Sigmoid colon (tissue), 7 donors: Measurements from ENCODE around the gene DAGLB. TPM values are rescaled to one million over a fixed set of nuclear protein-coding genes. Genes with fewer than 3 reads are reported as not detected.

ENCODE experiments used
- DNase-seq: peaks from one replicate; pipeline ENCODE4 v3.0.0-alpha.2; 2019
- H3K27ac ChIP-seq, 4 donors: fragments of 200-600 bp; sonication (generic); one replicate each; pipeline ENCODE4 v1.5.1; 2016 to 2019; ENCODE audit warnings: mild to moderate bottlenecking in 1 of 4
- H3K27me3 ChIP-seq, 3 donors: fragments of 200-600 bp; sonication (generic); one replicate each; pipeline ENCODE4 v1.5.1; 2019; ENCODE audit warnings: mild to moderate bottlenecking in 1 of 3
- H3K36me3 ChIP-seq, 4 donors: fragments of 200-600 bp; sonication (generic); one replicate each; pipeline ENCODE4 v1.5.1; 2016 to 2019
- H3K4me1 ChIP-seq, 4 donors: fragments of 200-600 bp; sonication (generic); one replicate each; pipeline ENCODE4 v1.5.1; 2017 to 2019
- H3K4me3 ChIP-seq, 4 donors: fragments of 200-600 bp; sonication (generic); one replicate each; pipeline ENCODE4 v1.5.1; 2017 to 2019; ENCODE audit warnings: mild to moderate bottlenecking in 2 of 4, moderate library complexity in 1 of 4
- H3K9me3 ChIP-seq, 4 donors: fragments of 200-600 bp in 3 of 4; sonication (generic) in 3 of 4; one replicate each; pipeline versions ENCODE4 v1.5.1 to v1.6.1; 2013 to 2019
- EP300 ChIP-seq, 4 donors: sonication (generic); formaldehyde crosslinking; IDR thresholded peaks; one replicate each; pipeline ENCODE4 v1.6.1; 2017; ENCODE audit warnings: antibody characterized with exemption in 4 of 4
- POLR2A ChIP-seq, 2 donors: fragments of 450-650 bp; IDR thresholded peaks; one replicate each; pipeline ENCODE4 v1.6.1; 2016; ENCODE audit warnings: antibody characterized with exemption in 2 of 2, mild to moderate bottlenecking in 2 of 2, moderate library complexity in 2 of 2
- POLR2AphosphoS5 ChIP-seq, 4 donors: sonication (generic); formaldehyde crosslinking; IDR thresholded peaks; one replicate each; pipeline ENCODE4 v1.6.1; 2017; ENCODE audit warnings: antibody characterized with exemption in 4 of 4
- WGBS, 2 donors: extraction: QIAGEN DNeasy Blood & Tissue Kit; methylation state at CpG; one replicate each; pipeline ENCODE4 v1.1.7; 2013; 5-methylcytosine and 5-hydroxymethylcytosine counted together
- intact Hi-C: fragments of 100-400 bp; cut with DNase I; formaldehyde crosslinking; loops from one replicate; pipeline ENCODE4 v1.15.1; 2023
- polyA plus RNA-seq, 3 donors: library from polyadenylated mRNA; stranded (reverse); fragments of 200-250 nt; gene quantifications; one replicate each; pipeline ENCODE4 v1.2.3, GENCODE V29; 2013
- total RNA-seq, 4 donors: library from RNA; depleted of rRNA; stranded (reverse); fragments of >200 nt; gene quantifications; one replicate each; pipeline ENCODE4 v1.1.0, GENCODE V29; 2016
- TF ChIP-seq, protein P1 (sequence below), 4 experiments: fragments of 450-650 bp in 3 of 4; fragments of 200-600 bp in 1 of 4; IDR thresholded peaks; one replicate each; pipeline ENCODE4 v1.5.1; 2016 to 2019; ENCODE audit warnings: antibody characterized with exemption in 4 of 4, mild to moderate bottlenecking in 3 of 4, moderate library complexity in 2 of 4
- donor health status: healthy with polysubstance abuse.
- donor health status: Bipolar disorder and iron deficiency.
- donor health status: healthy.

DAGLB gene
- total and polyA plus RNA-seq, 7 donors = 3.0 to 11.7 (median 7.7) TPM

DNA sequence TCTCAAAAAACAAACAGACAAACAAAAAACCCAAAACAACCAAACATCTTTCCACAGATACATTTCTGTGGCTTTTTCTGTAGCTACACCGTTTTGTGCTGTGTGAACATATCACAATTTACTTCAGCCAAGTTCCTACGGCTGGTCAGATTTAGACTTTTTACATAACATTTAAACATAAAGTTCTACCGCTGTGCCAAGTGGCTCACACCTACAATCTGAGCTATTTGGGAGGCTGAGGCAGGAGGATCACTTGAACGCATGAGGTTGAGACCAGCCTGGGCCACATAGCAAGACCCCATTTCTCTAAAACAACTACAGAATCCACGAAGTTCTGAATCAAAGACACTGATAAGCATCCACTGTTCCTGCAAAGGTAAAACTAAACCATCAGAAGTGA, 30.3 kb downstream of the DAGLB start:
- intact Hi-C loops = no loop called here
- Histone ChIP-seq H3K9me3 (no peaks in the 10 kb centered on the region), H3K4me3 (no peak overlapping the region), H3K4me1 (no peaks in the 10 kb centered on the region), H3K36me3 (peaks cover 22 to 79% (median 29%) of the 10 kb centered on the region in 4 donors), H3K27me3 (no peaks in the 10 kb centered on the region), H3K27ac (no peak overlapping the region)
- TF ChIP-seq POLR2AphosphoS5 (IDR thresholded peaks at IDR 0.05) (no peak), POLR2A (IDR thresholded peaks at IDR 0.05) (no peak), EP300 (IDR thresholded peaks at IDR 0.05) (no peak)
- TF ChIP-seq, protein P1, sequence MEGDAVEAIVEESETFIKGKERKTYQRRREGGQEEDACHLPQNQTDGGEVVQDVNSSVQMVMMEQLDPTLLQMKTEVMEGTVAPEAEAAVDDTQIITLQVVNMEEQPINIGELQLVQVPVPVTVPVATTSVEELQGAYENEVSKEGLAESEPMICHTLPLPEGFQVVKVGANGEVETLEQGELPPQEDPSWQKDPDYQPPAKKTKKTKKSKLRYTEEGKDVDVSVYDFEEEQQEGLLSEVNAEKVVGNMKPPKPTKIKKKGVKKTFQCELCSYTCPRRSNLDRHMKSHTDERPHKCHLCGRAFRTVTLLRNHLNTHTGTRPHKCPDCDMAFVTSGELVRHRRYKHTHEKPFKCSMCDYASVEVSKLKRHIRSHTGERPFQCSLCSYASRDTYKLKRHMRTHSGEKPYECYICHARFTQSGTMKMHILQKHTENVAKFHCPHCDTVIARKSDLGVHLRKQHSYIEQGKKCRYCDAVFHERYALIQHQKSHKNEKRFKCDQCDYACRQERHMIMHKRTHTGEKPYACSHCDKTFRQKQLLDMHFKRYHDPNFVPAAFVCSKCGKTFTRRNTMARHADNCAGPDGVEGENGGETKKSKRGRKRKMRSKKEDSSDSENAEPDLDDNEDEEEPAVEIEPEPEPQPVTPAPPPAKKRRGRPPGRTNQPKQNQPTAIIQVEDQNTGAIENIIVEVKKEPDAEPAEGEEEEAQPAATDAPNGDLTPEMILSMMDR (IDR thresholded peaks at IDR 0.05) = no peak
- 95 to 96% methylated on average over 5 of the region's 5 CpGs for WGBS, 2 donors
- no peak for DNase-seq

DNA sequence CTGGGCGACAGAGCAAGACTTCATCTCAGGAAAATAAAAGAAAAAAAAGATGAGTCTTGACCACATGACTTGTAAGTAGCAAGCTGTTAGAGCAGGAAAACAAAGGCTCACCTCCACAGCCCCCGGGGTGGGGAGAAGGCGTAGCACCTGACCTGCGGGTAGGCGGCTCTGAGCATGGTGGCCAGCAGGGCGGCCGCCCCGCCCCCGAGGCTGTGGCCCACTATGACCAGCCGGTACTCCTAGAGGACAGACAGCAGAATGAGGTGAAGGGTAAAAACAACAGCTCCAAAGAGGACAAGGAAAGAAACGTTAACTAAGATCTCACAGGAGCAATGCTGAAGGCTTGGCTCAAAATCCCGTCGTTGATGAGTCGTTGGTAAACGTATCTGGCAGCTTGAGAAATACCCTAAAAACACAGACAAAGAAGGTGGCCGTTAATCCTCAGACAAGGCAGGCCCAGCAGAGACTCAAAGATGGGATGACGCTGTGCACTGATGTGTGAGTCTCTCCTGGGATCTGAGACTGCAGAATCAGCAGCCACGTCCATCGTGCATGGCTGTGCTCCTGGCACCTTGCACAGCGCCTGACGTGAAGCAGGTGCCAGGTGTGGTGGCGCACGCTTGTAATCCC, 31.1 kb downstream of the DAGLB start:
- DNase-seq = no peak
- Histone ChIP-seq H3K36me3 (peaks cover 25 to 79% (median 34%) of the 10 kb centered on the region in 4 donors), H3K27ac (no peak overlapping the region), H3K4me1 (no peaks in the 10 kb centered on the region), H3K4me3 (no peak overlapping the region), H3K27me3 (no peaks in the 10 kb centered on the region), H3K9me3 (no peaks in the 10 kb centered on the region)
- intact Hi-C loops = no loop called here
- no peak for TF ChIP-seq POLR2A (IDR thresholded peaks at IDR 0.05)
- 84 to 91% methylated on average over 23 of the region's 23 CpGs for WGBS, 2 donors

DNA sequence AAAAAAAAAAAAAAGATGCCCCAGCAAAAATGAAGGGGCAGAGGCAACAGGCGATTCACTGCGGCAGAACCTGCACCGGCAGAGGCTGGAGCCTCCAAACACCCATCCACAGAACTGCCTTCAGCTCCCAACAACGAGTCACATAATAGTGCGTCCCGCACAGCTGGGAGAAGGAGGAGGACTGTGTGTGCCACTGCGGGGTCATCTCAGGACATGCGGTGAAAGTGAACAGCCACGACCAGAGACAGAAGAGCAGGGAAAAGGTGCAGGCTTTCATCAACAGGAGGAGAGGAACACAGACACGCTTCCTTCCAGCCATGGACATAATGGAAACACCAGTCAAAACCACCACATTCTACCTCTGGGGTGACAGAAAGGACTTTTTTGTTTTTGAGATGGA, 34.1 kb downstream of the DAGLB start:
- Histone ChIP-seq H3K4me1 (no peaks in the 10 kb centered on the region), H3K4me3 (no peak overlapping the region), H3K9me3 (no peaks in the 10 kb centered on the region), H3K27me3 (no peaks in the 10 kb centered on the region), H3K27ac (no peak overlapping the region), H3K36me3 (peaks cover 32 to 91% (median 51%) of the 10 kb centered on the region in 4 donors)
- TF ChIP-seq, protein P1 (IDR thresholded peaks at IDR 0.05) = no peak
- TF ChIP-seq POLR2AphosphoS5 (IDR thresholded peaks at IDR 0.05) (no peak), POLR2A (IDR thresholded peaks at IDR 0.05) (no peak), EP300 (IDR thresholded peaks at IDR 0.05) (no peak)
- WGBS, 2 donors = 95 to 96% methylated on average over 10 of the region's 10 CpGs
- no peak for DNase-seq
- intact Hi-C loops = no loop called here

DNA sequence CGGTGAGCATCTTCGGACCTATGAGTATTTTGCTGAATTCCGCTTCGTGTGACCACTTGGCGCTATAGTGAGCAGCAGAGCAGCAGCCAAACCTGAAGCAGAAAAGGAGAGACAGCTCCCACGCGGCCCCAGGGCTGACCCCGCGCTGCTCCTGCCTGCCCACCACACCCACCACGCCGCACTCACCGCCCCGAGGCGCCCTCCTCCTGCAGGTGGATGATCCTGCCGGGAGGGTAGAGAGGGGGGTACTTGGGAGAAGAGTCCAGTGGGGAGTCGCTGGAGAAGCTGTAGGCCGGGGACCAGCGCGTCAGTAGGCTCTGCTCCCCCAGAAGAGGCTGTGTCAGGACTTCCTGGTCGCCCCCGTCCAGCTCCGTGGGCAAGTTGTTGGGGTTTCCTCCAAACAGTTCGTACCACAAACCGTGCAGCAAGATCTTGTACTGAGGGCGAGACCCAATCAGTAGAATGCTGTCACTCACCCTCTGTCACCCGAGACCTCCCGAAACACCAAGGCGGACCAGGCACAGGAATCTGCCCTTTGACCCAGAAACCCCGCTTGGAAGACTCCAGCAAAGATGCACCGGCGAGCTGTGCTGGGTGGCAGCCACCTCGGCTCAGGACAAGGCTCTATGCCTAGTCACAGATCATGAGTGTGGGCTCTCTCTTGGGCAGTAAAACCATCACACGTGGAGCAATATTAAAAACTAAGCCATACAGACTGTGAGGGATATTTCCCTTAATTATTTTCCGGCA, 37.6 kb downstream of the DAGLB start:
- no peak overlapping the region for H3K4me3 ChIP-seq
- 95% methylated on average over 34 of the region's 34 CpGs for WGBS, 2 donors
- H3K9me3 ChIP-seq = no peaks in the 10 kb centered on the region
- TF ChIP-seq POLR2AphosphoS5 (IDR thresholded peaks at IDR 0.05) (no peak), EP300 (IDR thresholded peaks at IDR 0.05) (no peak), POLR2A (IDR thresholded peaks at IDR 0.05) (no peak)
- TF ChIP-seq, protein P1 (IDR thresholded peaks at IDR 0.05) = no peak
- DNase-seq = no peak
- intact Hi-C loops = no loop called here
- no peaks in the 10 kb centered on the region for H3K4me1 ChIP-seq
- H3K36me3 ChIP-seq = peaks cover 34 to 98% (median 64%) of the 10 kb centered on the region in 4 donors
- no peak overlapping the region for H3K27ac ChIP-seq
- no peaks in the 10 kb centered on the region for H3K27me3 ChIP-seq

DNA sequence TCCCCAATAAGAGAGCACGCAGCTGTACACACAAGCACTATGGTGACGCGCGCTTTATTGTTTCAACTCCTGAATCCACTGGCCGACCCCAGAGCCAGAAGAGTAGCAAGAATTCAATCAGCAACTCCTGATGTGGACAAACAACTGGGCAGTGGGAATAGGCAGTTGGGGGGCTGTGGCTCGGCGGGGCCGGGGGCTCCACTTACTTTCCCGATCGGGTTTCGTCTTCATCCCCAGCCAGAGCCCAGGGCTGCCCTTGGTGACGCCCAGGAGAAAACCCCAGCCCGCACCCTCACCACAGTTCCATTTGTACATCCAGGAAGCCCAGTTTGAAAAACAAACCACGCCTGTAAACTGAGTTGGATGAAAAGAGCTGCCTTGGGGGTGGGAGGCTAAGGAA, 38.7 kb downstream of the DAGLB start:
- no peak overlapping the region for H3K4me3 ChIP-seq
- intact Hi-C loops = no loop called here
- no peaks in the 10 kb centered on the region for H3K27me3 ChIP-seq
- no peaks in the 10 kb centered on the region for H3K9me3 ChIP-seq
- no peaks in the 10 kb centered on the region for H3K4me1 ChIP-seq
- WGBS, 2 donors = 95 to 96% methylated on average over 14 of the region's 14 CpGs
- H3K27ac ChIP-seq = no peak overlapping the region
- H3K36me3 ChIP-seq = peaks cover 41 to 98% (median 71%) of the 10 kb centered on the region in 4 donors
- TF ChIP-seq POLR2AphosphoS5 (IDR thresholded peaks at IDR 0.05) = no peak
- TF ChIP-seq POLR2A (IDR thresholded peaks at IDR 0.05) = no peak
- TF ChIP-seq, protein P1 (IDR thresholded peaks at IDR 0.05) = no peak
- TF ChIP-seq EP300 (IDR thresholded peaks at IDR 0.05) = no peak
- DNase-seq = no peak
